Loucy (cell line): ENCODE data around the gene LDAH.

Experiments used
- H2AFZ ChIP-seq: fragments of 200-600 bp; sonication (generic); 2 replicates; pipeline ENCODE4 v1.6.0; 2016; ENCODE audit warnings: antibody characterized with exemption, mild to moderate bottlenecking, low read length, moderate library complexity
- H3F3A ChIP-seq: fragments of 200-600 bp; 2 replicates; pipeline ENCODE4 v1.6.0; 2016; ENCODE audit warnings: antibody characterized with exemption, low read depth, mild to moderate bottlenecking
- H3K27me3 ChIP-seq: fragments of 200-600 bp; sonication (generic); 2 replicates; pipeline ENCODE4 v1.6.1; 2014; ENCODE audit warnings: low read length, mild to moderate bottlenecking; ENCODE audit not compliant: insufficient read depth, poor library complexity, severe bottlenecking
- H3K36me3 ChIP-seq: fragments of 200-600 bp; sonication (generic); 2 replicates; pipeline ENCODE4 v1.6.1; 2016; ENCODE audit warnings: low read length; ENCODE audit not compliant: insufficient read depth
- H3K4me1 ChIP-seq: fragments of 200-600 bp; sonication (generic); 2 replicates; pipeline ENCODE4 v1.5.1; 2014; ENCODE audit warnings: low read length, mild to moderate bottlenecking; ENCODE audit not compliant: insufficient read depth, poor library complexity, severe bottlenecking
- H3K4me2 ChIP-seq: fragments of 200-600 bp; sonication (generic); 2 replicates; pipeline ENCODE4 v1.6.0; 2014; ENCODE audit warnings: antibody characterized with exemption, low read length, low read depth, mild to moderate bottlenecking; ENCODE audit not compliant: poor library complexity, severe bottlenecking
- H3K4me3 ChIP-seq: fragments of 200-600 bp; sonication (generic); 2 replicates; pipeline ENCODE4 v1.5.1; 2014; ENCODE audit warnings: low read length, mild to moderate bottlenecking, mixed read lengths; ENCODE audit not compliant: poor library complexity, severe bottlenecking
- H3K79me2 ChIP-seq: fragments of 200-600 bp; sonication (generic); 2 replicates; pipeline ENCODE4 v1.6.1; 2014; ENCODE audit warnings: low read length; ENCODE audit not compliant: insufficient read depth
- H3K9ac ChIP-seq: fragments of 200-600 bp; sonication (generic); 2 replicates; pipeline ENCODE4 v1.6.0; 2014; ENCODE audit warnings: mild to moderate bottlenecking, low read depth, low read length, moderate library complexity; ENCODE audit not compliant: poor library complexity, severe bottlenecking
- H3K9me2 ChIP-seq: fragments of 200-600 bp; sonication (generic); replicated peaks from 2 replicates; pipeline ENCODE4 v1.6.1; 2016; ENCODE audit warnings: low read depth, low read length, mixed read lengths
- H3K9me3 ChIP-seq: fragments of 200-600 bp; sonication (generic); 2 replicates; pipeline ENCODE4 v1.6.1; 2014; ENCODE audit warnings: mild to moderate bottlenecking, antibody characterized with exemption, low read length, low read depth; ENCODE audit not compliant: insufficient read depth
- H4K20me1 ChIP-seq: fragments of 200-600 bp; sonication (generic); 2 replicates; pipeline ENCODE4 v1.6.0; 2014; ENCODE audit warnings: antibody characterized with exemption, low read length, mild to moderate bottlenecking; ENCODE audit not compliant: insufficient read depth, poor library complexity, severe bottlenecking
- EZH2phosphoT487 ChIP-seq: fragments of 200-600 bp; IDR thresholded peaks from 2 replicates; pipeline ENCODE4 v1.6.1; 2018; ENCODE audit warnings: antibody characterized with exemption, mild to moderate bottlenecking, moderate library complexity, borderline replicate concordance
- TF ChIP-seq, protein P1 (sequence below): fragments of 200-600 bp; sonication (generic); conservative IDR thresholded peaks from 2 replicates; pipeline ENCODE4 v1.5.1; 2014; ENCODE audit warnings: mild to moderate bottlenecking, antibody characterized with exemption, low read length

LDAH gene

DNA sequence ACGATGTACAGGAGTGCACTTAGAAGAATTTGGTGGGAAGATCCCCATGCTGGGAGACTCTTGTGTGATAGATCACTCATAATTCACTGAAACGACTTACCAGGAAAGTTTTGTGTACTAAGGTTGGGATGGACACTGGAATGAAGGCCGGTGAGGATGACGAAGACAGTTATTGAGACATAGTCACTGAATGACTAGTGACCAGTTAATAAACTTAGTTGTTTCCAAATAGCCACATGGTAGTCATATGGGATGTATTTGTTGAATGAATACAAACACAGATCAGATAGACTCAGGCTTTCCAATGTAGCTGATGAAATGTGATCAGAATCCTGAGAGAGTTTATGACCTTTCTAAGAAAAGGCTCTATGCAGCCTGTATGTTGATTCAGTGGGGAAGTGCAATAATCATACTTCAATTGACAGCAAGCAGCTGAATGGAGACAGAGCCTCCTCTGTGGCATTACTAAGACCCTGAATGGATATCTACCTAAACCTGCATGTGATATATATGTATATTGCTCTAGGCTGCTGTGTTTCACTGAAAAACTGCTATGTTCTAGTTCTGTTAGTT, 135.6 kb downstream of the LDAH start:
- H3F3A ChIP-seq, result no peaks in the 10 kb centered on the region
- peaks cover 4% of the 10 kb centered on the region for H3K4me1 ChIP-seq
- H3K36me3 ChIP-seq, result no peaks in the 10 kb centered on the region
- no peak overlapping the region for H3K4me3 ChIP-seq
- no peaks in the 10 kb centered on the region for H3K79me2 ChIP-seq
- no peaks in the 10 kb centered on the region for H3K9me3 ChIP-seq
- H2AFZ ChIP-seq, result no peak overlapping the region
- H3K4me2 ChIP-seq, result no peak overlapping the region
- H3K9ac ChIP-seq, result no peak overlapping the region
- no peak for TF ChIP-seq EZH2phosphoT487
- TF ChIP-seq, protein P1, sequence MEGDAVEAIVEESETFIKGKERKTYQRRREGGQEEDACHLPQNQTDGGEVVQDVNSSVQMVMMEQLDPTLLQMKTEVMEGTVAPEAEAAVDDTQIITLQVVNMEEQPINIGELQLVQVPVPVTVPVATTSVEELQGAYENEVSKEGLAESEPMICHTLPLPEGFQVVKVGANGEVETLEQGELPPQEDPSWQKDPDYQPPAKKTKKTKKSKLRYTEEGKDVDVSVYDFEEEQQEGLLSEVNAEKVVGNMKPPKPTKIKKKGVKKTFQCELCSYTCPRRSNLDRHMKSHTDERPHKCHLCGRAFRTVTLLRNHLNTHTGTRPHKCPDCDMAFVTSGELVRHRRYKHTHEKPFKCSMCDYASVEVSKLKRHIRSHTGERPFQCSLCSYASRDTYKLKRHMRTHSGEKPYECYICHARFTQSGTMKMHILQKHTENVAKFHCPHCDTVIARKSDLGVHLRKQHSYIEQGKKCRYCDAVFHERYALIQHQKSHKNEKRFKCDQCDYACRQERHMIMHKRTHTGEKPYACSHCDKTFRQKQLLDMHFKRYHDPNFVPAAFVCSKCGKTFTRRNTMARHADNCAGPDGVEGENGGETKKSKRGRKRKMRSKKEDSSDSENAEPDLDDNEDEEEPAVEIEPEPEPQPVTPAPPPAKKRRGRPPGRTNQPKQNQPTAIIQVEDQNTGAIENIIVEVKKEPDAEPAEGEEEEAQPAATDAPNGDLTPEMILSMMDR, result no peak
- no peaks in the 10 kb centered on the region for H3K27me3 ChIP-seq
- H3K9me2 ChIP-seq, result no peaks in the 10 kb centered on the region
- no peaks in the 10 kb centered on the region for H4K20me1 ChIP-seq

DNA sequence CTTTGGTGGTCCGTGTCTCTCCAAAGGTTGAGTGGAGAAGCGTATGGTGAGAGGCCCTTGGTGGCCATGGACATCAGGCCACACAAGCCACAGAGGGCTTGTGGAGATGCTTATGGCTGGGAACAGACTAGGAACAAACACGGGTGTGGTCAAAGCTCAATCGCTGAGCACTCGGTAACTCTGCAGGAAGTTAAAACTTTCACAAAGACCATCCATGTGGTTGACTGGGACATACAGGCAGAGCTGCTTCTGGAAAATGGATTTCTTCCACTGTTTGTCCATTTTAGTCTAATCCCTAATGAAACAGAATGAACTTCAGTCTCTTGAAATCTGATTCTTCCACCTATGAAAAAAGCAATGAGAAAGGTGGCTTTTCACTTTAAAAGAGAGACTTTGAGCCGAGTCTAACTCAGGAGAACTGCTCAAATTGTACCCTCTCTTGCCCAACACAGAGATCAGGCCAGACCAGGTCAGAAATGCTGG, 138.3 kb downstream of the LDAH start:
- Histone ChIP-seq H3K9ac (no peak overlapping the region), H3K27me3 (no peaks in the 10 kb centered on the region), H2AFZ (no peak overlapping the region), H3F3A (no peaks in the 10 kb centered on the region), H3K9me2 (no peaks in the 10 kb centered on the region), H3K4me2 (no peak overlapping the region), H3K4me1 (peaks cover 5% of the 10 kb centered on the region), H3K9me3 (no peaks in the 10 kb centered on the region), H3K79me2 (no peaks in the 10 kb centered on the region), H3K36me3 (no peaks in the 10 kb centered on the region), H4K20me1 (no peaks in the 10 kb centered on the region), H3K4me3 (no peak overlapping the region)
- no peak for TF ChIP-seq EZH2phosphoT487
- TF ChIP-seq, protein P1, result no peak

DNA sequence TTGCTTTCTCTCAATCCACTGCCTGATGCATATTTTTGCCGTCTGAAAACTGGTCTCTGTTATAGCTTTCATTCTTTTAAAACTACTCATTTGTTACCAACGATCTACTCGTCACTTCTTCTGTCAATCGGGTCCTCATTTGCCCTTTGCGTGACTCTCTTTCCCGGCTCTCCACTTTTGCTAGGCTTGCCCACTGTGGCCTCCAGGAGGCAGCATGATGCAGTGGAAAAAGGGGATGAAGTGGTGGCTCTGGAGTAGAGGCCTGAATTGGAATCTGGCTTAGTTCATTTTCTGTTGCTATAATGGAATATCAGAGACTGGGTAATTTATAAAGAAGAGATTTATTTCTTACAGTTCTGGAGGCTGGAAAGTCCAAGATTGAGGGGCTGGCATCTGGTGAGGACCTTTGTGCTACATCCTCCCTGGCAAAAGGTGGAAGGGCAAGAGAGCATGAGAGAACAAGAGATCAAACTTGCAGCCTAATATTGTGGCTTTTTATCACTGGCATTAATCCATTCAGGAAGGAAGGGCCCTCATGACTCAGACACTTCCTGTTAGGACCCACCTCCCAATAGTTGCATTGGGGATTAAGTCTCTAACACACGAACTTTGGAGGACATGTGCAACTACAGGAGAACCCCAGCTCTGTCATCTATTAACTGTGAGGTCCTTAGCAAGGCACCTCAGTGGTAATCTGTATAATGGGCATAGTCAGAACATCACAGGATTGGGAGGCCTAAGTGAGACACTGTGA, 140.6 kb downstream of the LDAH start:
- no peaks in the 10 kb centered on the region for H4K20me1 ChIP-seq
- no peaks in the 10 kb centered on the region for H3F3A ChIP-seq
- H3K4me3 ChIP-seq, result no peak overlapping the region
- no peaks in the 10 kb centered on the region for H3K36me3 ChIP-seq
- no peaks in the 10 kb centered on the region for H3K9me3 ChIP-seq
- peaks cover 5% of the 10 kb centered on the region for H3K4me1 ChIP-seq
- H2AFZ ChIP-seq, result no peak overlapping the region
- no peaks in the 10 kb centered on the region for H3K79me2 ChIP-seq
- no peak overlapping the region for H3K9ac ChIP-seq
- no peak overlapping the region for H3K4me2 ChIP-seq
- H3K27me3 ChIP-seq, result no peaks in the 10 kb centered on the region
- H3K9me2 ChIP-seq, result no peaks in the 10 kb centered on the region
- TF ChIP-seq, protein P1, result peak; percentile 65
- TF ChIP-seq EZH2phosphoT487, result no peak
